ENCODE measurements around the gene TFB1M.
A peak's percentile ranks its signal among the peaks of the same experiment; 100 is the strongest.
"Not testable (repeated sequence)": the region's sequence is repeated elsewhere in the genome, so short reads cannot be mapped to it uniquely, and the experiment has no call there.

Gene TFB1M

GRCh38 chr6:155328074-155328538, 13.8 kb upstream of the TFB1M start:
- Histone ChIP-seq H3K4me3 (ENCODE audit: low read length) (no peak overlapping the region), H3K9ac (ENCODE audit: low read length) (no peak overlapping the region), H3K27me3 (ENCODE audit: control insufficient read depth, insufficient read depth, low read length) (no peaks in the 10 kb centered on the region), H3K4me1 (ENCODE audit: control insufficient read depth, insufficient read depth, low read length) (peaks cover 9% of the 10 kb centered on the region), H3K9me3 (ENCODE audit: control insufficient read depth, low read length) (no peaks in the 10 kb centered on the region), H3K36me3 (ENCODE audit: control insufficient read depth, insufficient read depth, low read length) (no peaks in the 10 kb centered on the region)

GRCh38 chr6:155327326-155328073, 13.2 kb upstream of the TFB1M start:
- H3K9ac ChIP-seq (ENCODE audit: low read length), result no peak overlapping the region
- no peaks in the 10 kb centered on the region for H3K27me3 ChIP-seq (ENCODE audit: control insufficient read depth, insufficient read depth, low read length)
- peaks cover 9% of the 10 kb centered on the region for H3K4me1 ChIP-seq (ENCODE audit: control insufficient read depth, insufficient read depth, low read length)
- no peak overlapping the region for H3K4me3 ChIP-seq (ENCODE audit: low read length)
- no peaks in the 10 kb centered on the region for H3K36me3 ChIP-seq (ENCODE audit: control insufficient read depth, insufficient read depth, low read length)
- no peaks in the 10 kb centered on the region for H3K9me3 ChIP-seq (ENCODE audit: control insufficient read depth, low read length)

- H3K36me3 ChIP-seq (ENCODE audit: control insufficient read depth, insufficient read depth, low read length), result no peaks in the 10 kb centered on the region
- H3K27me3 ChIP-seq (ENCODE audit: control insufficient read depth, insufficient read depth, low read length), result no peaks in the 10 kb centered on the region
- no peaks in the 10 kb centered on the region for H3K9me3 ChIP-seq (ENCODE audit: control insufficient read depth, low read length)
- no peak overlapping the region for H3K4me3 ChIP-seq (ENCODE audit: low read length)
- H3K9ac ChIP-seq (ENCODE audit: low read length), result no peak overlapping the region
- peaks cover 9% of the 10 kb centered on the region for H3K4me1 ChIP-seq (ENCODE audit: control insufficient read depth, insufficient read depth, low read length)
These were observed 11.6 kb upstream of the TFB1M start for GRCh38 chr6:155325700-155326516.

GRCh38 chr6:155324993-155325392, 10.7 kb upstream of the TFB1M start:
- Histone ChIP-seq H3K9ac (ENCODE audit: low read length) (no peak overlapping the region), H3K9me3 (ENCODE audit: control insufficient read depth, low read length) (no peaks in the 10 kb centered on the region), H3K36me3 (ENCODE audit: control insufficient read depth, insufficient read depth, low read length) (no peaks in the 10 kb centered on the region), H3K4me3 (ENCODE audit: low read length) (no peak overlapping the region), H3K4me1 (ENCODE audit: control insufficient read depth, insufficient read depth, low read length) (peaks cover 9% of the 10 kb centered on the region), H3K27me3 (ENCODE audit: control insufficient read depth, insufficient read depth, low read length) (no peaks in the 10 kb centered on the region)

GRCh38 chr6:155324172-155324571, 9.9 kb upstream of the TFB1M start:
- H3K27me3 ChIP-seq (ENCODE audit: control insufficient read depth, insufficient read depth, low read length), result no peaks in the 10 kb centered on the region
- no peaks in the 10 kb centered on the region for H3K9me3 ChIP-seq (ENCODE audit: control insufficient read depth, low read length)
- no peaks in the 10 kb centered on the region for H3K36me3 ChIP-seq (ENCODE audit: control insufficient read depth, insufficient read depth, low read length)
- H3K4me1 ChIP-seq (ENCODE audit: control insufficient read depth, insufficient read depth, low read length), result peaks cover 8% of the 10 kb centered on the region
- H3K9ac ChIP-seq (ENCODE audit: low read length), result no peak overlapping the region
- no peak overlapping the region for H3K4me3 ChIP-seq (ENCODE audit: low read length)

- Histone ChIP-seq H3K4me3 (ENCODE audit: low read length) (no peak overlapping the region), H3K9me3 (ENCODE audit: control insufficient read depth, low read length) (no peaks in the 10 kb centered on the region), H3K27me3 (ENCODE audit: control insufficient read depth, insufficient read depth, low read length) (no peaks in the 10 kb centered on the region), H3K4me1 (ENCODE audit: control insufficient read depth, insufficient read depth, low read length) (no peaks in the 10 kb centered on the region), H3K9ac (ENCODE audit: low read length) (no peak overlapping the region), H3K36me3 (ENCODE audit: control insufficient read depth, insufficient read depth, low read length) (no peaks in the 10 kb centered on the region)
These were observed 5.6 kb upstream of the TFB1M start for GRCh38 chr6:155319902-155320301.

GRCh38 chr6:155317186-155317585, 2.9 kb upstream of the TFB1M start:
- no peaks in the 10 kb centered on the region for H3K4me1 ChIP-seq (ENCODE audit: control insufficient read depth, insufficient read depth, low read length)
- no peaks in the 10 kb centered on the region for H3K36me3 ChIP-seq (ENCODE audit: control insufficient read depth, insufficient read depth, low read length)
- H3K4me3 ChIP-seq (ENCODE audit: low read length), result no peak overlapping the region
- no peaks in the 10 kb centered on the region for H3K9me3 ChIP-seq (ENCODE audit: control insufficient read depth, low read length)
- H3K27me3 ChIP-seq (ENCODE audit: control insufficient read depth, insufficient read depth, low read length), result no peaks in the 10 kb centered on the region
- H3K9ac ChIP-seq (ENCODE audit: low read length), result no peak overlapping the region

GRCh38 chr6:155316419-155316818, 2.1 kb upstream of the TFB1M start:
- H3K36me3 ChIP-seq (ENCODE audit: control insufficient read depth, insufficient read depth, low read length), result no peaks in the 10 kb centered on the region
- no peak overlapping the region for H3K9ac ChIP-seq (ENCODE audit: low read length)
- no peaks in the 10 kb centered on the region for H3K27me3 ChIP-seq (ENCODE audit: control insufficient read depth, insufficient read depth, low read length)
- H3K4me1 ChIP-seq (ENCODE audit: control insufficient read depth, insufficient read depth, low read length), result no peaks in the 10 kb centered on the region
- H3K9me3 ChIP-seq (ENCODE audit: control insufficient read depth, low read length), result no peaks in the 10 kb centered on the region
- no peak overlapping the region for H3K4me3 ChIP-seq (ENCODE audit: low read length)

- no peak overlapping the region for H3K4me3 ChIP-seq (ENCODE audit: low read length)
- peak overlapping the region; percentile 79 for H3K9ac ChIP-seq (ENCODE audit: low read length)
- no peaks in the 10 kb centered on the region for H3K27me3 ChIP-seq (ENCODE audit: control insufficient read depth, insufficient read depth, low read length)
- no peaks in the 10 kb centered on the region for H3K36me3 ChIP-seq (ENCODE audit: control insufficient read depth, insufficient read depth, low read length)
- H3K4me1 ChIP-seq (ENCODE audit: control insufficient read depth, insufficient read depth, low read length), result no peaks in the 10 kb centered on the region
- no peaks in the 10 kb centered on the region for H3K9me3 ChIP-seq (ENCODE audit: control insufficient read depth, low read length)
These were observed 1.2 kb upstream of the TFB1M start for GRCh38 chr6:155315516-155315871.

GRCh38 chr6:155314773-155315515, 660 bp upstream of the TFB1M start:
- Histone ChIP-seq H3K4me1 (ENCODE audit: control insufficient read depth, insufficient read depth, low read length) (no peaks in the 10 kb centered on the region), H3K9ac (ENCODE audit: low read length) (peak overlapping the region; percentile 79)

GRCh38 chr6:155313602-155314091, 637 bp downstream of the TFB1M start:
- Histone ChIP-seq H3K27me3 (ENCODE audit: control insufficient read depth, insufficient read depth, low read length) (no peaks in the 10 kb centered on the region), H3K4me1 (ENCODE audit: control insufficient read depth, insufficient read depth, low read length) (no peaks in the 10 kb centered on the region), H3K9ac (ENCODE audit: low read length) (peak overlapping the region; percentile 79), H3K36me3 (ENCODE audit: control insufficient read depth, insufficient read depth, low read length) (no peaks in the 10 kb centered on the region), H3K4me3 (ENCODE audit: low read length) (peak overlapping the region; percentile 76), H3K9me3 (ENCODE audit: control insufficient read depth, low read length) (no peaks in the 10 kb centered on the region)

More at GRCh38 chr6:155314773-155315515, 660 bp upstream of the TFB1M start:
- H3K36me3 ChIP-seq (ENCODE audit: control insufficient read depth, insufficient read depth, low read length), result no peaks in the 10 kb centered on the region
- H3K4me3 ChIP-seq (ENCODE audit: low read length), result peak overlapping the region; percentile 76
- H3K27me3 ChIP-seq (ENCODE audit: control insufficient read depth, insufficient read depth, low read length), result no peaks in the 10 kb centered on the region
- H3K9me3 ChIP-seq (ENCODE audit: control insufficient read depth, low read length), result no peaks in the 10 kb centered on the region

- H3K4me1 ChIP-seq (ENCODE audit: control insufficient read depth, insufficient read depth, low read length); H3K9me3 ChIP-seq (ENCODE audit: control insufficient read depth, low read length); H3K27me3 ChIP-seq (ENCODE audit: control insufficient read depth, insufficient read depth, low read length); H3K4me3 ChIP-seq (ENCODE audit: low read length); H3K9ac ChIP-seq (ENCODE audit: low read length); H3K36me3 ChIP-seq (ENCODE audit: control insufficient read depth, insufficient read depth, low read length): not testable (repeated sequence)
These were observed 1.3 kb downstream of the TFB1M start for GRCh38 chr6:155312950-155313349.

Measured in mucosa of stomach (tissue), 1 donor.